ENCODE measurements around the gene STRC. TPM values are rescaled to one million over a fixed set of nuclear protein-coding genes. Genes with fewer than 3 reads are reported as not detected.

STRC gene
- total and polyA plus RNA-seq, 8 donors, result 0.25 to 5.8 (median 0.78) TPM; not detected in 1

Small RNAs within 50 kb of the gene (small RNA-seq; reads per million reads assigned to genes)
- gene PDIA3P2, result 0 reads per million in 4 donors
- 0 reads per million in 4 donors for gene RNU6-554P
- gene RNU6-610P, result 0 reads per million in 4 donors

Other genes starting within 250 kb of the STRC start
- gene ZSCAN29, start 247.8 kb downstream of the STRC start, total RNA-seq, result 10 to 100 TPM in 4 of 5 donors, 1 to 10 TPM in 1; 8.5 to 45.5 (median 36.7) TPM
- 1 to 10 TPM; 4.5 to 7.8 (median 6.1) TPM for gene ZSCAN29, start 247.8 kb downstream of the STRC start, polyA plus RNA-seq
- gene TUBGCP4, start 247.7 kb downstream of the STRC start, total RNA-seq, result 10 to 100 TPM in 4 of 5 donors, 1 to 10 TPM in 1; 4.1 to 50.4 (median 19.5) TPM
- gene TUBGCP4, start 247.7 kb downstream of the STRC start, polyA plus RNA-seq, result 1 to 10 TPM; 2.6 to 4.9 (median 4.0) TPM
- 10 to 100 TPM; 11.1 to 85.7 (median 26.7) TPM for gene TP53BP1, start 125.6 kb downstream of the STRC start, total RNA-seq
- gene TP53BP1, start 125.6 kb downstream of the STRC start, polyA plus RNA-seq, result 1 to 10 TPM; 3.3 to 9.0 (median 3.8) TPM
- gene MAP1A, start 101.2 kb downstream of the STRC start, total RNA-seq, result 10 to 100 TPM in 1 of 5 donors, 1 to 10 TPM in 4; 4.8 to 10.1 (median 5.9) TPM
- 1 to 10 TPM in 2 of 3 donors, under 1 TPM in 1; 0.61 to 2.2 (median 1.4) TPM for gene MAP1A, start 101.2 kb downstream of the STRC start, polyA plus RNA-seq
- gene PPIP5K1, start 28.6 kb downstream of the STRC start, total RNA-seq, result 100 to 1,000 TPM in 1 of 5 donors, 10 to 100 TPM in 4; 34.1 to 160 (median 69.2) TPM
- 1 to 10 TPM; 4.0 to 8.4 (median 5.0) TPM for gene PPIP5K1, start 28.6 kb downstream of the STRC start, polyA plus RNA-seq
- gene CKMT1B, start 24.8 kb downstream of the STRC start, total RNA-seq, result 100 to 1,000 TPM in 1 of 5 donors, 10 to 100 TPM in 4; 14.0 to 118 (median 54.8) TPM
- gene CKMT1B, start 24.8 kb downstream of the STRC start, polyA plus RNA-seq, result 10 to 100 TPM; 17.2 to 41.1 (median 27.2) TPM
- gene CATSPER2, start 30.0 kb upstream of the STRC start, total RNA-seq, result 1 to 10 TPM in 4 of 5 donors, under 1 TPM in 1; 0.45 to 7.8 (median 3.5) TPM
- gene CATSPER2, start 30.0 kb upstream of the STRC start, polyA plus RNA-seq, result 1 to 10 TPM; 1.1 to 4.5 (median 2.5) TPM
- gene CKMT1A, start 75.1 kb upstream of the STRC start, total RNA-seq, result 100 to 1,000 TPM in 2 of 5 donors, 10 to 100 TPM in 1, 1 to 10 TPM in 1, under 1 TPM in 1; 0.89 to 142 (median 50.6) TPM
- 10 to 100 TPM; 18.7 to 32.5 (median 25.7) TPM for gene CKMT1A, start 75.1 kb upstream of the STRC start, polyA plus RNA-seq
- 100 to 1,000 TPM in 2 of 5 donors, 10 to 100 TPM in 3; 16.3 to 227 (median 66.6) TPM for gene PDIA3, start 127.6 kb upstream of the STRC start, total RNA-seq
- gene PDIA3, start 127.6 kb upstream of the STRC start, polyA plus RNA-seq, result 100 to 1,000 TPM in 2 of 3 donors, 10 to 100 TPM in 1; 34.7 to 168 (median 112) TPM
- gene ELL3, start 158.2 kb upstream of the STRC start, total RNA-seq, result 100 to 1,000 TPM in 1 of 5 donors, 10 to 100 TPM in 3, 1 to 10 TPM in 1; 8.1 to 131 (median 45.4) TPM
- 10 to 100 TPM in 1 of 3 donors, 1 to 10 TPM in 2; 4.0 to 14.2 (median 5.6) TPM for gene ELL3, start 158.2 kb upstream of the STRC start, polyA plus RNA-seq
- gene SERF2, start 173.5 kb upstream of the STRC start, total RNA-seq, result 1,000 to 10,000 TPM in 1 of 5 donors, 100 to 1,000 TPM in 4; 276 to 1,195 (median 526) TPM
- 1,000 to 10,000 TPM; 2,001 to 3,403 (median 2,340) TPM for gene SERF2, start 173.5 kb upstream of the STRC start, polyA plus RNA-seq
- gene SERINC4, start 181.4 kb upstream of the STRC start, total RNA-seq, result not detected
- gene SERINC4, start 181.4 kb upstream of the STRC start, polyA plus RNA-seq, result under 1 TPM in 2 of 3 donors, not detected in 1; 0.37 to 0.55 TPM
- 10 to 100 TPM in 4 of 5 donors, 1 to 10 TPM in 1; 1.8 to 61.6 (median 24.1) TPM for gene HYPK, start 181.8 kb upstream of the STRC start, total RNA-seq
- 10 to 100 TPM in 2 of 3 donors, 1 to 10 TPM in 1; 5.3 to 56.4 (median 12.9) TPM for gene HYPK, start 181.8 kb upstream of the STRC start, polyA plus RNA-seq
- gene MFAP1, start 205.9 kb upstream of the STRC start, total RNA-seq, result 10 to 100 TPM in 2 of 5 donors, 1 to 10 TPM in 3; 1.2 to 20.3 (median 4.6) TPM
- gene MFAP1, start 205.9 kb upstream of the STRC start, polyA plus RNA-seq, result 10 to 100 TPM in 2 of 3 donors, 1 to 10 TPM in 1; 9.7 to 17.7 (median 16.6) TPM
- 10 to 100 TPM in 1 of 5 donors, 1 to 10 TPM in 4; 1.2 to 14.5 (median 4.0) TPM for gene WDR76, start 208.2 kb upstream of the STRC start, total RNA-seq
- gene WDR76, start 208.2 kb upstream of the STRC start, polyA plus RNA-seq, result 1 to 10 TPM; 3.2 to 4.0 (median 3.6) TPM

Measured in stomach (tissue), 8 donors.